ENCODE measurements around the gene ADAMTS10.
"Not testable (repeated sequence)": the region's sequence is repeated elsewhere in the genome, so short reads cannot be mapped to it uniquely, and the experiment has no call there.

Gene ADAMTS10

GRCh38 chr19:8557642-8558238 is 52.8 kb downstream of the ADAMTS10 start:
- no peak for DNase-seq

- DNase-seq = not testable (repeated sequence)
Measured at GRCh38 chr19:8553729-8554128, 56.8 kb downstream of the ADAMTS10 start.

GRCh38 chr19:8552810-8553209 is 57.7 kb downstream of the ADAMTS10 start:
- DNase-seq = peak; percentile 5

GRCh38 chr19:8550070-8550469 is 60.4 kb downstream of the ADAMTS10 start:
- no peak for DNase-seq

- no peak for DNase-seq
Measured at GRCh38 chr19:8545743-8546142, 64.8 kb downstream of the ADAMTS10 start.

- no peak for DNase-seq
Measured at GRCh38 chr19:8544168-8544567, 66.3 kb downstream of the ADAMTS10 start.

- DNase-seq = no peak
Measured at GRCh38 chr19:8539621-8540149, 70.8 kb downstream of the ADAMTS10 start.

- no peak for DNase-seq
Measured at GRCh38 chr19:8537099-8537498, 73.4 kb downstream of the ADAMTS10 start.

- no peak for DNase-seq
Measured at GRCh38 chr19:8536282-8536681, 74.2 kb downstream of the ADAMTS10 start.

GRCh38 chr19:8532225-8532624 is 78.3 kb downstream of the ADAMTS10 start:
- no peak for DNase-seq

GRCh38 chr19:8531470-8531869 is 79.0 kb downstream of the ADAMTS10 start:
- no peak for DNase-seq
